Muscle layer of duodenum (tissue), 2 donors: ENCODE data around the gene CNTNAP2.

Experiments used
- H3K27ac ChIP-seq: one replicate; pipeline ENCODE4 v1.7.0; 2013; ENCODE audit warnings: mild to moderate bottlenecking, low read length
- H3K27me3 ChIP-seq: one replicate; pipeline ENCODE4 v1.7.0; 2013; ENCODE audit warnings: low read depth, mild to moderate bottlenecking, control low read depth, low read length
- H3K36me3 ChIP-seq, 2 donors: one replicate each; pipeline ENCODE4 v1.7.0; 2013; ENCODE audit warnings: low read length in 2 of 2, control low read depth in 1 of 2, mild to moderate bottlenecking in 1 of 2; ENCODE audit not compliant: insufficient read depth in 2 of 2, control insufficient read depth in 1 of 2
- H3K4me1 ChIP-seq, 2 donors: one replicate each; pipeline ENCODE4 v1.7.0; 2013; ENCODE audit warnings: low read length in 2 of 2, mild to moderate bottlenecking in 2 of 2, control low read depth in 1 of 2, moderate library complexity in 1 of 2; ENCODE audit not compliant: insufficient read depth in 2 of 2, control insufficient read depth in 1 of 2
- H3K4me3 ChIP-seq, 2 donors: one replicate each; pipeline ENCODE4 v1.7.0; 2013; ENCODE audit warnings: low read length in 2 of 2, low read depth in 1 of 2, mild to moderate bottlenecking in 1 of 2
- H3K9me3 ChIP-seq, 2 donors: one replicate each; pipeline ENCODE4 v1.7.0; 2013; ENCODE audit warnings: low read length in 2 of 2, control low read depth in 1 of 2, mild to moderate bottlenecking in 1 of 2; ENCODE audit not compliant: control insufficient read depth in 1 of 2
- donor health status: healthy.

The CNTNAP2 gene

DNA sequence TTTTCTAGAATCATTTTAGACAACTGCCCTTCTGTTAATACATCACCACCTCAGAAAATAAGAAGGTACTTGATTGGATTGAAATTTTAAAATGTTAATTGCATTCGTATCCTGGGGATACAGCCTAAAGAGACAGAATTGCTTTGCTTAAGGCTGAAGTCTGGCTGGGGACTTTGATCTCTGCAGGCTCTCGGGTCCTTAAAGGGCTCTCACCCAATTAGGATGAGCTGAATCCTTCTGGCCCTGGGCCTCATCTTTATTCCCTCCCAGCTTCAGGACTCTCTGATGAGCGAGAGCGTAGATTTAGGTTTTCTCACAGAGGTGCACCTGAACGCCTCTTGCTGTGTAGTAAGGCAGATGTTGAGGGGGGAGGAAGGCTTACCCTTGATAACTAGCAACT is 1998.7 kb downstream of the CNTNAP2 start:
- Histone ChIP-seq H3K4me3 (no peak overlapping the region), H3K27ac (no peak overlapping the region), H3K36me3 (no peaks in the 10 kb centered on the region), H3K4me1 (no peaks in the 10 kb centered on the region), H3K9me3 (no peaks in the 10 kb centered on the region), H3K27me3 (no peaks in the 10 kb centered on the region)

GRCh38 chr7:148116195-148116594 is 1999.6 kb downstream of the CNTNAP2 start:
- no peak overlapping the region for H3K27ac ChIP-seq
- H3K4me3 ChIP-seq = no peak overlapping the region
- no peaks in the 10 kb centered on the region for H3K4me1 ChIP-seq
- H3K36me3 ChIP-seq = no peaks in the 10 kb centered on the region
- no peaks in the 10 kb centered on the region for H3K27me3 ChIP-seq
- no peaks in the 10 kb centered on the region for H3K9me3 ChIP-seq

DNA sequence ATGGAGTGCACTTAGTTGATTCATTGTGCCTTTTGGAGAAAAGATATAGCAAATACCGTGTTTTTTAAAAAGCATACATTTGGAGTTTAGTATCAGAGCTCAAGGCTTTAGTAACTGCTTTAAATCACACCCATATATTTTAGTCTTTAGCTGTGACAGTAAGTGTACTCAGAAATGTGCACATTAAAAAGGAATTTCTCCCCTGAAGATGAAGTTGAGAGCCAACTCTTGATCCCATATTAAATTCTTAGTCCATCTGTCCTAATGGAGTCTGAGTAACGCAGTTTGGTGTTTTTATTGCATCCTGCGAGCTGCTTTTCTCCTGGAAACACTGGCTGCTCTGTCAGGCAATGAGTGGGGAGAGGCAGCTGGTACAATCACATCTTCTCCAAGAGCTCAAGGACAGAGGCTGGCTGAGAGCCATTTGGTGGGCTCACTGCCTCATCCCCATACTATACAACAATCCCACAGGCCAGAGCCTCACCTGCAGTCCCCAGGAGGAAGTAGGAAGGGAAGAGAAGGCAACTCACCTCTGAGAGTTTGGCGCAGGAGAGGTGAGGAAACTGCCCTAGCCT is 2000.3 kb downstream of the CNTNAP2 start:
- no peaks in the 10 kb centered on the region for H3K4me1 ChIP-seq
- no peak overlapping the region for H3K27ac ChIP-seq
- no peaks in the 10 kb centered on the region for H3K27me3 ChIP-seq
- no peak overlapping the region for H3K4me3 ChIP-seq
- no peaks in the 10 kb centered on the region for H3K36me3 ChIP-seq
- H3K9me3 ChIP-seq = no peaks in the 10 kb centered on the region

DNA sequence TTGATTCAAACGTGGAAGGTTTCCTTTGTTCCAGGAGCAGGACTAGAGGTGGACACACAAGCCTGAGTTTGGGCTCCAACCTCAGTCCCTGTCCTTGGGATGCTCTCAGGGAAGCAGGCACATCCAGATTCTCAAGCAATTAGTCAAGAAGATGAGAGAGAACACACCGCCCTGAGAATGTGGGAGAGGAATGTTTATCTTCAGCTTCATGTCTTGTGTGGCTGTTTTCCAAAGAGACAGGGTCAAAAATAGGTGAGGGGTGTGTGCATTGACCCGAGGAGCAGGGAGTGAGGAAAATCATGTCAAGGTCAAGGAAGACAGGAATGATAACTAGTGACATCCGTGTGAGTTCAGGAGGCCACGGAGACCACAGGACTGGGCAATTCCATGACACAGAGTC is 2001.8 kb downstream of the CNTNAP2 start:
- H3K27me3 ChIP-seq = no peaks in the 10 kb centered on the region
- H3K36me3 ChIP-seq = no peaks in the 10 kb centered on the region
- H3K4me3 ChIP-seq = no peak overlapping the region
- no peaks in the 10 kb centered on the region for H3K9me3 ChIP-seq
- H3K4me1 ChIP-seq = no peaks in the 10 kb centered on the region
- no peak overlapping the region for H3K27ac ChIP-seq

- no peaks in the 10 kb centered on the region for H3K9me3 ChIP-seq
- H3K4me1 ChIP-seq = no peaks in the 10 kb centered on the region
- H3K36me3 ChIP-seq = no peaks in the 10 kb centered on the region
- no peak overlapping the region for H3K27ac ChIP-seq
- H3K4me3 ChIP-seq = no peak overlapping the region
- no peaks in the 10 kb centered on the region for H3K27me3 ChIP-seq
These were observed 2004.8 kb downstream of the CNTNAP2 start for GRCh38 chr7:148121401-148121800.

- no peaks in the 10 kb centered on the region for H3K4me1 ChIP-seq
- no peaks in the 10 kb centered on the region for H3K27me3 ChIP-seq
- no peaks in the 10 kb centered on the region for H3K9me3 ChIP-seq
- H3K4me3 ChIP-seq = no peak overlapping the region
- H3K27ac ChIP-seq = no peak overlapping the region
- no peaks in the 10 kb centered on the region for H3K36me3 ChIP-seq
These were observed 2005.2 kb downstream of the CNTNAP2 start for GRCh38 chr7:148121847-148122246.

DNA sequence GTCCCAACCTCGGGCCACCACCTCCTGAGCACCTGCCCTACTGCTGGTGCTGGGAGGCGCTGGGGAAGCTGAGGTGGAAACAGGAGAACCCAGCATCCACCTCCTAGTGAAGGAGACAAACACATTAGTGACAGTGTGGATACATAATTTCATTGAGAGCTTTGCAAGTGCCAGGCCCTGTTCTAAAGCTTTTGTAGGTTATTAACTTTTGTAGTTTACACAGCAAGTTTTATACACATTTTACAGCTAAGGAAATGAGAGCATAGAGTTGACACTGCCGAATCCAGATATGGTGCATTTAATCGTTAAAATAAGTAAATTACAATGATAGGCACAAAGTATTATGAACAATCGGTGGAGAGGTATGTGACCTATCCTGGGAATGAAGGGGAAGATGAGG is 2007.9 kb downstream of the CNTNAP2 start:
- no peaks in the 10 kb centered on the region for H3K4me1 ChIP-seq
- H3K27ac ChIP-seq = no peak overlapping the region
- H3K27me3 ChIP-seq = no peaks in the 10 kb centered on the region
- no peaks in the 10 kb centered on the region for H3K9me3 ChIP-seq
- H3K4me3 ChIP-seq = no peak overlapping the region
- no peaks in the 10 kb centered on the region for H3K36me3 ChIP-seq

DNA sequence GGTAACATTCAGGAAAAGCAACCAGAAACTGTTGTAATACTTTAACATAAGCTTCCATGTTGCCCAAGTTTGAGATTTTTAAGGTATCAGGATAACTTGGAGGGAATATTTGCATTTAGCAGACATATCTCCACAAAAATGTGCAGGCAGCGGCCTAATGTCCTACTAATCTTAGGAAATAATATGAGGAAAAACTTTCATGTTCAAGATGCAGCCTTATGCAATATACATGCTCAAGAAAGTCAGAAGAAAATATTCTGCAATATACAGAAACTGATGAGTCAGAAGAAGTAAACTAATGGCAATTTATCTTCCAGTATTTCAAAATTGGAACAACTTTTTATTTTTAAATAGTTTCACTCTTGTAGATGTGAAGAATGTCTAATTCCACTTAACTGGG is 2010.8 kb downstream of the CNTNAP2 start:
- no peaks in the 10 kb centered on the region for H3K36me3 ChIP-seq
- H3K4me3 ChIP-seq = no peak overlapping the region
- H3K27ac ChIP-seq = no peak overlapping the region
- H3K9me3 ChIP-seq = no peaks in the 10 kb centered on the region
- H3K4me1 ChIP-seq = no peaks in the 10 kb centered on the region
- no peaks in the 10 kb centered on the region for H3K27me3 ChIP-seq

DNA sequence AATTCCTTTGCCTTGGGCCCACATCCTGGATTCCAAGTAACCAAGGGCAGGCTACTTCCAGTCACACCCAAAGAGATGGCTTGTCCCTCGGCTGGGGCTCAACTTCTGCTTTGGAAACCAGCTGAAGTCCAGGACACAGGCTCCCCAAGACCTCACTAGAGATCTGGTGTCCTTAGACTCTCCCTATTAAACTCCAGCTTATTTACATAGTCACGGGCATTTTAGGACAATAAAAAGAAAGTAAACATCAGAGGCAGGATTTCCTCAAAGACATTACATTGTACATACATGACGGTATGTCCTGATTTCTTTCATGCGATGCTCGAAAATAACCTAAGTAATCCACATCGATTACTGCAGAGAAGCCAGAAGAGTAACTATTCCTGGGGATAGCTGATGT is 2012.4 kb downstream of the CNTNAP2 start:
- no peaks in the 10 kb centered on the region for H3K4me1 ChIP-seq
- H3K27me3 ChIP-seq = no peaks in the 10 kb centered on the region
- no peak overlapping the region for H3K4me3 ChIP-seq
- H3K27ac ChIP-seq = no peak overlapping the region
- no peaks in the 10 kb centered on the region for H3K36me3 ChIP-seq
- H3K9me3 ChIP-seq = no peaks in the 10 kb centered on the region

DNA sequence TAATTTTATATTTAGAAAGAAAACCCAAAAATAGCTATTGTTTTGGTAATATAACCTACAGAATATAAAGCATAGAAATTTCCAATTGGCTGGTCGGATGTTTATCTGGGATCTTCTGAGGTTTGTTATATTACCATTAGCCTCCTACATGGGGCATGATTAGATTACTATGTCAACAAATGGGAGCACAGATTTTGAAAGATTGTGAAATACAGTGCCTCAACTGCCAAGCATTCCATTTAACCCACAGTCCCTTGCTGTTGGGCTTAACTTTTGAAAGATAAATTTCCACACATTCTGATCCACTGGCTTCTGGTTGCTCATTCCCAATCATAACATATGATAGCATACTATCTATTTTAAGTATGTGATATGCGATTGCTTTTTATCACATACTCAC is 2018.5 kb downstream of the CNTNAP2 start:
- Histone ChIP-seq H3K9me3 (no peaks in the 10 kb centered on the region), H3K27me3 (no peaks in the 10 kb centered on the region), H3K4me1 (no peaks in the 10 kb centered on the region), H3K36me3 (no peaks in the 10 kb centered on the region), H3K27ac (no peak overlapping the region), H3K4me3 (no peak overlapping the region)

DNA sequence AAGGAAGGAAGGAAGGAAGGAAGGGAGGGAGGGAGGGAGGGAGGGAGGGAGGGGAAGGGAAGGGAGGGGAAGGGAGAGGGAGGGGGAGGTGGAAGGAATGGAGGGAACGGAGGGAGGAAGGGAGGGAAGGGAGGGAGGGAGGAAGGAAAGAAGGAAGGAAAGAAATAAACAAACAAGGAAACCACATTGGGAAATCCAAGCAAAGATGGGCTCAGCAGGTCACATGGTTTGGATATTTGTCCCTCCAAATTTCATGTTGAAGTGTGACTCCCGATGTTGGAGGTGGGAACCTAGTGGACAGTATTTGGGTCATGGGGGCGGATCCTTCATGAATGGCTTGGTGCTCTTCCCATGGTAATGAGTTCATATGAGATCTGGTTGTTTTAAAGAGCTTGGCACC is 2019.4 kb downstream of the CNTNAP2 start:
- no peak overlapping the region for H3K4me3 ChIP-seq
- H3K36me3 ChIP-seq = no peaks in the 10 kb centered on the region
- no peaks in the 10 kb centered on the region for H3K9me3 ChIP-seq
- H3K27me3 ChIP-seq = no peaks in the 10 kb centered on the region
- no peaks in the 10 kb centered on the region for H3K4me1 ChIP-seq
- H3K27ac ChIP-seq = no peak overlapping the region

- H3K9me3 ChIP-seq = no peaks in the 10 kb centered on the region
- H3K36me3 ChIP-seq = no peaks in the 10 kb centered on the region
- no peak overlapping the region for H3K27ac ChIP-seq
- no peaks in the 10 kb centered on the region for H3K4me1 ChIP-seq
- H3K27me3 ChIP-seq = no peaks in the 10 kb centered on the region
- no peak overlapping the region for H3K4me3 ChIP-seq
These were observed 2026.2 kb downstream of the CNTNAP2 start for GRCh38 chr7:148142660-148143248.
